ENCODE data around the gene POLRMT.
"Not testable (repeated sequence)": the region's sequence is repeated elsewhere in the genome, so short reads cannot be mapped to it uniquely, and the experiment has no call there.

POLRMT gene

GRCh38 chr19:624433-625109, 8.8 kb downstream of the POLRMT start:
- DNase-seq = no peak

- no peak for DNase-seq
Measured at GRCh38 chr19:623974-624373, 9.4 kb downstream of the POLRMT start.

- DNase-seq = no peak
Measured at GRCh38 chr19:623175-623916, 10.0 kb downstream of the POLRMT start.

GRCh38 chr19:622666-623065, 10.7 kb downstream of the POLRMT start:
- DNase-seq = no peak

DNA sequence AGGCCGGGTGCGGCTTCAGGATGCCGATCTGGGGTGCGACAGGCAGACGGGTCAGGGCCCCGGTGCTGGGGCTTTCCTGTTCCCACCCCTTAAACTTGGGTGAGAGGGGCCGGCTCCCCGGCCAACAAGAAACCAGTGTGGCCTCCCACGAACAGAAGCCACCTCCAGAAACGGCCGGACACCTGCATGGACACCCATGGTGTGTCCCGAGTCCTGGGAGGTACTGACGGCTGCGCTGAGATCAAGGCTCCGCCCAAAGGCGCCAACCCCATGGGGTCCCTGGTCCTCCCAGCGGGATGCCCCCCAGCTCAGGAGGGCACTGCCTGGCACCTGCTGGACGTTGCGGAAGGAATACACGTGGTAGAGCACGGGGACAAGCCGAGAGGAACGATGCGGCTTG, 11.5 kb downstream of the POLRMT start:
- no peak for DNase-seq

GRCh38 chr19:621191-621590, 12.1 kb downstream of the POLRMT start:
- not testable (repeated sequence) for DNase-seq

GRCh38 chr19:620166-620862, 13.0 kb downstream of the POLRMT start:
- no peak for DNase-seq

- DNase-seq = no peak
Measured at GRCh38 chr19:619286-620002, 13.9 kb downstream of the POLRMT start.

DNA sequence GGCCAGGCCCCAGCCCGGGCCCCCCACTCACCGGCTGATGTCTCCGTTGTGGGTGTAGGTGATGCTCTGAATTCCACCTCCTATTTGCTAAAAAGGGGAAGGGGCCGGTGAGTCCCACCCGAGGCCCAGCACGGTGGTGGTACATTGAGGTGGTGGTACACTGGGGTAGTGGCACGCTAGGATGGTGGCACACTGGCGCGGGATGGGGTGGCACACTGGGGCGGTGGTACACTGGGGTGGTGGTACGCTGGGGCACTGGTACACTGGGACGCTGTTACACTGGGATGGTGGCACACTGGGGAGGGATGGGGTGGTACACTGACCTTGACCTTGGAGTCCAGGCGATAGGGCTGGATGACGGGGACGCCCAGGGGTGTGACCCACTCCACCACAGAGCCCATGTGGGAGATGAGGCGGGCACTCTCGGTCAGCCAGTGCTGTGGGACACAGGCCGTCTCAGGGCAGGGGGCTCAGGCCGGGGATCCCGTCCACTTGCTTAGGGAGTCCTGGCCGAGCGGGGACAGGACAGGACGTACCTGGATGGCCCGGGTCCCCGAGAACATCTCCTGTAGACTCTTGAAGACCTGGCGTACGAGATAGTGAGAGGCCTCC, 14.6 kb downstream of the POLRMT start:
- DNase-seq = no peak

DNA sequence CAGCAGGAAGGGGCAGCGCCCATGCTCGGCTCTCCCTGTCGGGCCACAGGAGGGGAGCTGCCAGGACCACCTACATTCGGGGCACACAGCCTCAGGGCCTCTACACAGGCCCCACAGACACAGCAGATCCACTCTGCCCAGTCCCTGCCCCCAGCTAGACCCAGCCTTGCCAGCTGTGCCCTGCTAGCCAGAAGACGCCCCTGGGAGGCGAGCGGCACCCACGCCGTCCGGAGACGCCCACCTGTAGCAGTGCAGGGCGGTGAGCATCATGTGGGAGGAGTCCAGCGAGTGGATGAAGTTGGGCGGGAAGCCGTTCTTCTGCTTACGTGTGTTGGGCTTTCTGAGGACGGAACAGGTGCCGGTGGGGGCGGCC, 15.1 kb downstream of the POLRMT start:
- no peak for DNase-seq

DNA sequence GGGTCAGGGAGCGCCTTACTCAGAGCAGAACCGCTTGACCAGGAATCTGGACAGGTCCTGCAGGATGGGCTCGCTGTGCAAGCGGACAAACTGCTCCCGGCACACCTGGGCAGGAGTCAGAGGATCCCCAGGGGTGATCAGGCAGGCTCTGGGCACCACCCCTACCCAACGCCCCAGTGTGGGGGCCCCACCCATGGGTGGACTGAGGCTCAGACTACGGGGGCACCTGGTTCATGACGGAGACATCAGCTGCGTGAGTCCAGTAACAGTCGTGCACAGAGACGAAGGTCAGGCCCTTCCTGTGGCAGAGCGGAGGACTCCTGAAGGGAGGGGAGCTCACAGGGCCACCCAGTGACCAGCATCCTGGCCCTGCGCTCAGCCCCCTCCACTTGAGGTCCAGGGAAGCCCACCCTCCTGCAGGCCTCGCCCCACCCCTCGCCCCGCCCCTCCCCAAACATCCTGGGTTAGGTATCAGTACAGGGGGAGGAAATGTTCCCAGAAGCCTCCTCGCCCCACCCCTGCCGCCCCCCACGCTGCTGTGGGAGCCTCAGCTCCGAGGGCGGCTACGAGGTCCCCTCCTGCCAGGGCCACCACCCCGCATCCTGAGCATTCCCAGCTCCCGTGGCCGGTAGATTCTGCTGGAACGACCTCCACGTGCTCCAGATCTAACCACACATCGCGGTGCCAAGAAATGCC, 15.6 kb downstream of the POLRMT start:
- DNase-seq = no peak

DNA sequence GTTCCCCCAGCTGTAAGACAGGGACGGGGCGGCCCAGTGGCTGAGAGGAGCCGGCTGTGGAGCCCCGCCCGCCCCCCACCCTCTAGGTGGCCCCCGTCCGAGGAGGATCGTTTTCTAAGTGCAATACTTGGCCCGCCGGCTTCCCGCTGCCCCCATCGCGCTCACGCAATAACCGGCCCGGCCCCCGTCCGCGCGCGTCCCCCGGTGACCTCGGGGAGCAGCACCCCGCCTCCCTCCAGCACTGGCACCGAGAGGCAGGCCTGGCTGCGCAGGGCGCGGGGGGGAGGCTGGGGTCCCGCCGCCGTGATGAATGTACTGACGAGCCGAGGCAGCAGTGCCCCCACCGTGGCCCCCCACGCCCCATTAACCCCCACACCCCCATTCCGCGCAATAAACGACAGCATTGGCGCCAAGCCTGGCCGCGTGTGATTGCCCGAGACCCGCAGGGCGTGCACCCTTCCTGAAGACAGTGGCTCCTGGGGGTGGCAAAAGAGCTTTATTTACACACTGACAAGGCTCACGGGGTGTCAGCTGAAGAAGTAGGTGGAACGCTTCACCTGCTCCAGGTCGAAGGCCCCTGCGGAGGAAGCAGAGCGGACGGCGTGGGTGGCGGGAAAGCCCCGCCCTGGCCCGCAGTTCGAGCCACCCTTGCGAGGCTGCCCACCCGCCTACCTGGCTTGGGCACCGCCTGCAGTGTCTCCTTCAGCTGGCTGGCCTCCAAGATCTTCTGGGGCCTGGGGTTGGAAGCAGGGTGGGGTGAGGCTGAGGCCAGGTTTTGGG, 16.4 kb downstream of the POLRMT start:
- no peak for DNase-seq

DNA sequence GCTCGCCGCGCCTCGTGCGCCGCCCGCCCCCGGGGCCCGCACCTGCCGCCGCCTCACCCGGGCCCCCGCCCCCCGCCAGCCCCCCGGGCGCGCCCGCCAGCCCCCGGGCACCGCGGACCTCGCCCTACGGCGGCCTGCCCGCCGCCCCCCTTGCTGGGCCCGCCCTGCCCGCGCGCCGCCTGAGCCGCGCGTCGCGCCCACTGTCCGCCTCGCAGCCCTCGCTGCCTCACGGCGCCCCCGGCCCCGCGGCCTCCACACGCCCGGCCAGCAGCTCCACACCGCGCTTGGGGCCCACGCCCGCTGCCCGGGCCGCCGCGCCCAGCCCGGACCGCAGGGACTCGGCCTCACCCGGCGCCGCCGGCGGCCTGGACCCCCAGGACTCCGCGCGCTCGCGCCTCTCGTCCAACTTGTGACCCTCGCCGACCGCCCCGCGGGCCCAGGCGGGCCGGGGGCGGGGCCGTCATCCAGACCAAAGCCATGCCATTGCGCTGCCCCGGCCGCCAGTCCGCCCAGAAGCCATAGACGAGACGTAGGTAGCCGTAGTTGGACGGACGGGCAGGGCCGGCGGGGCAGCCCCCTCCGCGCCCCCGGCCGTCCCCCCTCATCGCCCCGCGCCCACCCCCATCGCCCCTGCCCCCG, 17.2 kb downstream of the POLRMT start:
- DNase-seq = no peak

- no peak for DNase-seq
Measured at GRCh38 chr19:615619-616018, 17.7 kb downstream of the POLRMT start.

GRCh38 chr19:613732-614567, 19.4 kb downstream of the POLRMT start:
- DNase-seq = no peak

DNA sequence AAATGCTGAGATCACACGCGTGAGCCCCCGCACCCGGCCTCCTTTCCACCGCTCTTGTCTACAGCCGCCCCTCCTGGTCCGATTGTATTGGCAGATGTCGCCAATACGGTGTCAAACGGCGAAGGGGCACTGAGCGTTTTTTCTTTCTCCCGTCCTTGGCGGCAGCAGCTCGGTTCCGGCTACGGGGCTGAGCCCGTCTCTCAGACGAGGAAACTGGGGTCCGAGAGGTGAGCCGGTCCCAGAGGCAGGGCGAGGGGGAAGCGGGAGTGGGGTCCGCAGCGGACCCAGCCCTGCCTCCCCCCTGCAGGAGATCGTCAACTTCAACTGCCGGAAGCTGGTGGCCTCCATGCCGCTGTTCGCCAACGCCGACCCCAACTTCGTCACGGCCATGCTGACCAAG, 20.4 kb downstream of the POLRMT start:
- DNase-seq = no peak

GRCh38 chr19:611481-611868, 21.9 kb downstream of the POLRMT start:
- DNase-seq = no peak

DNA sequence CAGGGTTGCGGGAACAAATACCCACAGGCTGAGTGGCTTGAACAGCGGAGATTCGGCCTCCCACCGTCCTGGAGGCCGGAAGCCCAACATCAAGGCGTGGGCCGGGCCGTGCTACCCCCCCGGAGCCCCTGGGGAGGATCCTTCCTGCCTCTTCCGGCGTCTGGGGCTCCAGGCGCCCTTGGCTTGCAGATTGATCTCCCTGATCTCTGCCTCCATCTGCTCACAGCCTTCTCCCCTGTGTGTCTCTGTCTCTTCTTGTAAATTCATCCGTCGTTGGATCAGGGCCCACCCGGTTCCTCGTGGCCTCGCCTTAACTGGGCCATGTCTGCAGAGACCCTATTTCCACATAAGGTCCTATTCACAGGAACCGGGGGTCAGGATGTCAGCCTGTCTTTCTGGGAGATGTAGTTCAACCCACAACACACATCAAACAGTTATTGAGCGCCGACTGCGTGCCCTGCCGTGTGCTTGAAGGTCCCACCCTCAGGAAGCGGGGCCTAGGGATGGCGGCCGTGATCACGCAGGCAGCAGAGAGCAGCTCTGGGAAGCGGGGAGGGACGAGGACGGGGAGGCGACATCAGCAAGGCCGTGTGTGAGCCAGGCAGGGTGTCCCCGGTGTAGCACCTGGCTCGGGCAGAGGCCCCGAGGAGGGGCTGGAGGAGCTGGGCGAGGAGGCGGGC, 22.4 kb downstream of the POLRMT start:
- peak; percentile 62 for DNase-seq

DNA sequence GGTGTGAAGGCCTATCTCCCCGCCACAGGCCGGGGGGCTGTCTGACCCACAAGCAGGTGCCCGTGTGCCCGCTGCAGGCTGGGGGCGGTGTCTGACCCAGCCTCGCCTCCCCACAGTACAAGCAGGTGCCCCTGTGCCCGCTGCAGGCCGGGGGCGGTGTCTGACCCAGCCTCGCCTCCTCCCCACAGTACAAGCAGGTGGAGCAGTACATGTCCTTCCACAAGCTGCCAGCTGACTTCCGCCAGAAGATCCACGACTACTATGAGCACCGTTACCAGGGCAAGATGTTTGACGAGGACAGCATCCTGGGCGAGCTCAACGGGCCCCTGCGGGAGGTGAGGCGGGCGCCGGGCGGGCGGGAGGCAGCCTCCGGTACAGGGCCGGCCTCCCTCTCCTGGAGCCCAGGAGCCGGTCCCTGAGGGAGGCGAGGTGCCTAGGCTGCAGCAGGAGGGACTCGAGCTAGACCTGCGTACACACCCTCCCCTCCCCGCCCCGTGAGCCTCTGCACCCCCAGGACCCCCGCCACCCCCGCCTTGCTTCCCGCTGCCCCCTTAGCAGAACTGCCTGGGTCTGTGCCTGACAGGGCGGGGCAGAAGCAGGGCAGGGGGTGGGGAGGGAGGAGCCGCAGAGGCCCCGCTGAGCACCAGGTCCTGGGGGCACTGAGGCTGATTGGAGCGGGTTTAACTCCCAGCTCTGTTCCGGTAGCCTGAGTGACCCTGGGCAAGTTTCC, 23.1 kb downstream of the POLRMT start:
- no peak for DNase-seq
